ENCODE results near the gene PRKAG2. TPM values are rescaled to one million over a fixed set of nuclear protein-coding genes. Genes with fewer than 3 reads are reported as not detected.

PRKAG2 gene
- total and polyA plus RNA-seq, 2 of the 8 experiments (the other 6 are each of a cell fraction or from before 2014, with no cell fraction given) = 7.5 to 18.1 TPM

DNA sequence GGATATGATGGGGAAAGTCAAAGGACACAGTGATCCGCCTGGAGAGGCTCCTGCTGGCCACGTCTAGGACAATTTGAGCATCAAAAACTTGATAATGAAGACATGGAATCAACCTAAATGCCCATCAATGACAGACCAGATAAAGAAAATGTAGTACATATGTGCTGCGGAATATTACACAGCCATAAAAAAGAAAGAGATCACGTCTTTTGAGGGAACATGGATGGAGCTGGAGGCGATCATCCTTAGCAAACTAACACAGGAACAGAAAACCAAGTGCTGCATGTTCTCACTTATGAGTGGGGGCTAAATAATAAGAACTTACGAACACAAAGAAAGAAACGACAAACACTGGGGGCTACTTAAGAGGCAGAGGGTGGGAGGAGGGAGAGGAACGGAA is 124.9 kb downstream of the PRKAG2 start:
- H2BK20ac ChIP-seq (ENCODE audit: low read length) = no peak overlapping the region
- H3K9me3 ChIP-seq (ENCODE audit: insufficient read depth in 2 of 2, low read depth in 1 of 2, low read length in 1 of 2) = no peaks in the 10 kb centered on the region
- no peak overlapping the region for H3K18ac ChIP-seq (ENCODE audit: extremely low read depth, low read length)
- H2BK15ac ChIP-seq (ENCODE audit: low read length) = no peak overlapping the region
- H3K79me1 ChIP-seq (ENCODE audit: low read depth, low read length) = no peaks in the 10 kb centered on the region
- H3K4me2 ChIP-seq (ENCODE audit: insufficient read depth in 1 of 2, low read depth in 2 of 2, low read length in 2 of 2) = no peak overlapping the region
- DNase-seq (ENCODE audit: low read depth in 1 of 2, low spot score in 2 of 2) = no peak
- no peaks in the 10 kb centered on the region for H3K27me3 ChIP-seq (replicated peaks in 1 of 4; ENCODE audit: control insufficient read depth in 3 of 4, extremely low read depth in 1 of 4, insufficient read depth in 3 of 4, low read length in 3 of 4)
- H3K23me2 ChIP-seq (ENCODE audit: low read depth, low read length) = no peaks in the 10 kb centered on the region
- H3K14ac ChIP-seq (ENCODE audit: insufficient read length) = no peak overlapping the region
- H2BK5ac ChIP-seq (ENCODE audit: low read depth, low read length) = no peak overlapping the region
- no peak overlapping the region for H2AFZ ChIP-seq (ENCODE audit: low read length)
- H2BK120ac ChIP-seq (replicated peaks; ENCODE audit: low read depth, low read length) = no peak overlapping the region
- ChIA-PET CTCF (ENCODE audit: partially characterized antibody) (interaction anchor here (0.8 to 1.3 kb wide), 2 partner anchors 8 to 23 kb away, joined by 3 to 11 read pairs; no protein-coding TSS in a partner anchor), POLR2A (ENCODE audit: partially characterized antibody) (no interaction called here)
- FAIRE-seq = no peak
- H3K4ac ChIP-seq (replicated peaks; ENCODE audit: insufficient read length, low read depth, low read length) = no peak overlapping the region
- no peak overlapping the region for H4K8ac ChIP-seq (ENCODE audit: extremely low read depth, insufficient read depth, low read length)
- H4K5ac ChIP-seq (ENCODE audit: insufficient read length, low read depth, low read length) = no peak overlapping the region
- H3K4me3 ChIP-seq (ENCODE audit: extremely low read depth in 1 of 4, insufficient read depth in 2 of 4, low read depth in 3 of 4, low read length in 4 of 4) = no peak overlapping the region
- H3K56ac ChIP-seq (replicated peaks; ENCODE audit: insufficient read length, low read depth, low read length) = no peak overlapping the region
- H3K27ac ChIP-seq (ENCODE audit: low read depth, low read length) = no peak overlapping the region
- no peak overlapping the region for H2BK12ac ChIP-seq (ENCODE audit: low read depth, low read length)
- H4K20me1 ChIP-seq (replicated peaks in 1 of 2; ENCODE audit: control insufficient read depth in 1 of 2, insufficient read depth in 2 of 2, low read length in 2 of 2) = no peaks in the 10 kb centered on the region
- H3K4me1 ChIP-seq (replicated peaks in 1 of 4; ENCODE audit: control insufficient read depth in 3 of 4, insufficient read depth in 4 of 4, low read length in 3 of 4) = peaks cover 0 to 10% (median 3%) of the 10 kb centered on the region in 4 experiments; a peak in 4 of 7 replicates
- no peak overlapping the region for H2AK5ac ChIP-seq (ENCODE audit: low read depth, low read length)
- H3K9ac ChIP-seq (replicated peaks in 1 of 4; ENCODE audit: extremely low read depth in 1 of 4, low read depth in 3 of 4, low read length in 3 of 4) = no peak overlapping the region
- H4K91ac ChIP-seq (replicated peaks; ENCODE audit: insufficient read length, low read length) = no peak overlapping the region
- no peaks in the 10 kb centered on the region for H3K79me2 ChIP-seq (ENCODE audit: control insufficient read depth in 1 of 2, insufficient read depth in 2 of 2, low read length in 2 of 2)
- no peak overlapping the region for H3K23ac ChIP-seq (ENCODE audit: insufficient read length)
- no peaks in the 10 kb centered on the region for H3K36me3 ChIP-seq (ENCODE audit: control insufficient read depth in 2 of 4, insufficient read depth in 4 of 4, low read length in 3 of 4)
- WGBS, 2 experiments (ENCODE audit: extremely low coverage in 1 of 2, insufficient coverage in 1 of 2, insufficient read length in 1 of 2, insufficient replicate concordance in 2 of 2, low coverage in 1 of 2, low lambda C conversion rate in 2 of 2, missing lambda C conversion rate in 1 of 2) = 77% methylated on average over 8 of the region's 8 CpGs; no CpG with 5 or more reads in 1 of the 2 experiments
- TF ChIP-seq SP2 (IDR thresholded peaks at IDR 0.05; ENCODE audit: low read length) (no peak), TAF1 (IDR thresholded peaks at IDR 0.05; ENCODE audit: low read depth, low read length) (no peak), CHD1 (IDR thresholded peaks at IDR 0.05; ENCODE audit: low read depth, low read length) (no peak), KDM4A (IDR thresholded peaks at IDR 0.05; ENCODE audit: low read depth, low read length, severe bottlenecking) (no peak), SIRT6 (IDR thresholded peaks at IDR 0.05; ENCODE audit: low read length) (no peak), TEAD4 (IDR thresholded peaks at IDR 0.05; ENCODE audit: low read depth, low read length) (no peak), TCF12 (IDR thresholded peaks at IDR 0.05; ENCODE audit: low read depth, low read length) (no peak), RAD21 (IDR thresholded peaks at IDR 0.05 in 1 of 2, conservative IDR thresholded peaks at IDR 0.05 in 1 of 2; ENCODE audit: low read depth in 2 of 2, low read length in 2 of 2) (no peak), NRF1 (IDR thresholded peaks at IDR 0.05; ENCODE audit: low read depth, low read length) (no peak), HDAC6 (IDR thresholded peaks at IDR 0.05; ENCODE audit: low read depth, low read length) (no peak), MAFK (IDR thresholded peaks at IDR 0.05; ENCODE audit: low read depth, low read length) (no peak), SRF (IDR thresholded peaks at IDR 0.05; ENCODE audit: low read depth, low read length) (no peak), SP1 (IDR thresholded peaks at IDR 0.05; ENCODE audit: low read depth, low read length) (no peak)
- TF ChIP-seq, protein P1, sequence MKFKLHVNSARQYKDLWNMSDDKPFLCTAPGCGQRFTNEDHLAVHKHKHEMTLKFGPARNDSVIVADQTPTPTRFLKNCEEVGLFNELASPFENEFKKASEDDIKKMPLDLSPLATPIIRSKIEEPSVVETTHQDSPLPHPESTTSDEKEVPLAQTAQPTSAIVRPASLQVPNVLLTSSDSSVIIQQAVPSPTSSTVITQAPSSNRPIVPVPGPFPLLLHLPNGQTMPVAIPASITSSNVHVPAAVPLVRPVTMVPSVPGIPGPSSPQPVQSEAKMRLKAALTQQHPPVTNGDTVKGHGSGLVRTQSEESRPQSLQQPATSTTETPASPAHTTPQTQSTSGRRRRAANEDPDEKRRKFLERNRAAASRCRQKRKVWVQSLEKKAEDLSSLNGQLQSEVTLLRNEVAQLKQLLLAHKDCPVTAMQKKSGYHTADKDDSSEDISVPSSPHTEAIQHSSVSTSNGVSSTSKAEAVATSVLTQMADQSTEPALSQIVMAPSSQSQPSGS (IDR thresholded peaks at IDR 0.05; ENCODE audit: low read length) = no peak

Data from H1 (cell line).